Immature natural killer cell (primary cell): ENCODE measurements around the gene SH3PXD2A. TPM values are rescaled to one million over a fixed set of nuclear protein-coding genes. Genes with fewer than 3 reads are reported as not detected.

Experiments used
- DNase-seq, 3 donors: peaks; one replicate each; pipeline ENCODE4 v3.0.0; 2022; ENCODE audit warnings: mixed read lengths in 1 of 3
- H3K27ac Mint-ChIP-seq, 6 donors: one replicate each; pipeline ENCODE4 v1.8.0; 2020; ENCODE audit warnings: mixed read lengths in 6 of 6, mild to moderate bottlenecking in 5 of 6, inconsistent platforms in 4 of 6, moderate library complexity in 3 of 6
- H3K27me3 Mint-ChIP-seq, 3 donors: one replicate each; pipeline ENCODE4 v1.8.0; 2020 to 2021; ENCODE audit warnings: low read depth in 3 of 3, mild to moderate bottlenecking in 3 of 3, mixed read lengths in 3 of 3, moderate library complexity in 3 of 3, inconsistent platforms in 1 of 3
- H3K36me3 Mint-ChIP-seq, 3 donors: one replicate each; pipeline ENCODE4 v1.8.0; 2020; ENCODE audit warnings: mixed read lengths in 3 of 3, inconsistent platforms in 2 of 3, mild to moderate bottlenecking in 2 of 3
- H3K4me1 Mint-ChIP-seq, 2 donors: one replicate each; pipeline ENCODE4 v1.8.0; 2020; ENCODE audit warnings: inconsistent platforms in 2 of 2, mild to moderate bottlenecking in 2 of 2, mixed read lengths in 2 of 2, moderate library complexity in 1 of 2
- H3K4me3 Mint-ChIP-seq, 5 donors: one replicate each; pipeline ENCODE4 v1.8.0; 2020; ENCODE audit warnings: mild to moderate bottlenecking in 5 of 5, mixed read lengths in 5 of 5, inconsistent platforms in 3 of 5, moderate library complexity in 3 of 5
- H3K9me3 Mint-ChIP-seq, 6 donors: one replicate each; pipeline ENCODE4 v1.8.0; 2020; ENCODE audit warnings: mild to moderate bottlenecking in 6 of 6, mixed read lengths in 6 of 6, inconsistent platforms in 4 of 6, moderate library complexity in 3 of 6
- polyA plus RNA-seq, 3 donors: library from polyadenylated mRNA; unstranded; fragments of 300-500 nt; fragmentation: Illumina TruSeq; gene quantifications; one replicate each; pipeline ENCODE4 v1.2.3, GENCODE V29; 2021

The SH3PXD2A gene
- polyA plus RNA-seq, 3 donors from 2014 or later, result 0.07 to 0.43 TPM; not detected in 1

DNA sequence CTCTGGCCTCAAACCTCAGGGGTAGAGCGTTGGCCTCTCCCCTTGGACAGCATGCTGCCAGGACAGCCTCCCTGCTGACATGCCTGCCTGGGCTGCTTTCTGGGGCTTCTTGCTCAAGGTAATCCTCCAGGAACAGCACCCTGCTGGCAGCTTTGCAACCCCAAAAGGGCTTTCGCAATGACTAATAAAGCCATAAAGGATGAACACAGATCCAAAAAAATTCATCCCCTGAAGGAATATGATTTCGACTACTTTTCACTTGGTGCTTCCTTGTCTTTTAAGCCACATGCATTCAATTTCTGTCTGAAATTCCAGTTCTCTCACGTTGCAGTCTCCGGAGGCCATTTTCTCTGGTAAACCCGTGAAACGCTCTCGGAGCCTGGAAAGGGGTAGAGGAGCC is 15.1 kb upstream of the SH3PXD2A start:
- Mint-ChIP-seq H3K27ac (no peak overlapping the region), H3K9me3 (peaks cover 0 to 2% (median under 1%) of the 10 kb centered on the region in 6 donors), H3K4me1 (no peaks in the 10 kb centered on the region), H3K27me3 (peaks cover 0 to 2% (median 2%) of the 10 kb centered on the region in 3 donors), H3K4me3 (no peak overlapping the region), H3K36me3 (peaks cover 5 to 10% (median 10%) of the 10 kb centered on the region in 3 donors)
- DNase-seq, result no peak

DNA sequence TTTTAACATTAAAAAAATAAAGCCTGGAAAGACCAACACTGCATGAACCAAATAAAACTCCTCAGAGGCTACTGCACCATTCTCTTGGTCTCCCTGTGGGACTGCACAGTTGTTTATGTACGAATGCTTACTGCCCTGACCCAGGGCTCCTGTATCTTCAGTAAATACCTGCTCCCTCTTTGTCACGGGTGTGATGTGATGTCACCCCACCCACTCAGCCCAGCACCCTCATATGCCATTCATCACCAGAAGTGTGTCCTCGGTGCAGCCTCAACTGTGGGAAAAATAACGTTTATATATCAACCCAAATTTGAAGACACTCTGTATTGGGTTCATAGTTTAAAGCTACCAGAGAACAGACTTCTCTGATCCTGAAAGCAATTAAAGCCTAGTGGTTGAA is 14.0 kb upstream of the SH3PXD2A start:
- peaks cover 14 to 19% (median 18%) of the 10 kb centered on the region in 3 donors for H3K36me3 Mint-ChIP-seq
- no peaks in the 10 kb centered on the region for H3K4me1 Mint-ChIP-seq
- peaks cover 0 to 4% (median 2%) of the 10 kb centered on the region in 3 donors for H3K27me3 Mint-ChIP-seq
- peak overlapping the region in 2 of 6 donors; percentile 52 to 79 for H3K27ac Mint-ChIP-seq
- no peak overlapping the region for H3K4me3 Mint-ChIP-seq
- DNase-seq, result no peak
- peaks cover 0 to 10% (median 4%) of the 10 kb centered on the region in 6 donors for H3K9me3 Mint-ChIP-seq

DNA sequence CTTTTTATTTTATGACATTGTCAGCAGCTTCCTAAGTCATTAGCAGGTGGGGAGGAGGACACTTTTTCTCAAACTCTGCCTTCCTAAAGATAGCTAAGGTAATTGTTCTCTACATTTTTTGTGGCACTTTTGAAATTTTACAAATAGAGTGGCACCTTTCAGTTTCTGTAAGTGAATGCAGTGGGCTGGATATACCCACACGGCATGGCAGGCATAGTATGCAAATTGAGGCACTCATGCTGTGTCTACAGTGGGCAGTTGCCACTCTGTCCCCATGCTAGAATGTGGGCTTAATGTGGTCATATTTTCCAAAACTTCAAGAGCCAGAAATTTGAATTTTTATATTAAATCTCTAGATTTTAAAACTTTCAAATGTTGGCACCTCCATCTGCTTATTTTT is 12.8 kb upstream of the SH3PXD2A start:
- peaks cover 0 to 4% (median 2%) of the 10 kb centered on the region in 3 donors for H3K27me3 Mint-ChIP-seq
- no peaks in the 10 kb centered on the region for H3K4me1 Mint-ChIP-seq
- no peak overlapping the region for H3K27ac Mint-ChIP-seq
- peaks cover 20 to 22% (median 21%) of the 10 kb centered on the region in 3 donors for H3K36me3 Mint-ChIP-seq
- no peak for DNase-seq
- H3K4me3 Mint-ChIP-seq, result no peak overlapping the region
- H3K9me3 Mint-ChIP-seq, result peaks cover 0 to 15% (median 4%) of the 10 kb centered on the region in 6 donors

DNA sequence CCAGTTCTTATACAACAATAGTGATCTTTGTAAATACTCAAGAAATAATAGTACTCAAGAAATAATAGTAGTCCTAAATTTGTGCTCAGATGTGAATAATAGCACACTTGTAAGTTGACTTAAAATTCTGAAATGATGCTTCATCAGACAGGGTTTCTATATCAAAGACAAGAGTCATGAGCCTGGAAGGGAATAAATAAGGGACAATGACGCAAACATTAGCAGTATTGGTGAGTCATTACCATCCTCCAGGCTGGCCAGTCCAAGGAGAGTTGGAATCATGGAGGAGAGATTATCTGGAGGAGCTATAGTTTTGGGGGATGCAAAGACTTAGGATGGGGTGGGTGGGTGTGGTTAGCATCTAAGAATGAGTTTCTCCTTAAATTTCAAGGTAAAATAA is 6.1 kb upstream of the SH3PXD2A start:
- Mint-ChIP-seq H3K27ac (no peak overlapping the region), H3K4me1 (peaks cover 0 to under 1% of the 10 kb centered on the region in 2 donors), H3K4me3 (no peak overlapping the region), H3K9me3 (peaks cover 0 to 15% (median 4%) of the 10 kb centered on the region in 6 donors), H3K36me3 (peaks cover 19 to 24% (median 20%) of the 10 kb centered on the region in 3 donors), H3K27me3 (peaks cover 0 to 13% (median 8%) of the 10 kb centered on the region in 3 donors)
- no peak for DNase-seq

DNA sequence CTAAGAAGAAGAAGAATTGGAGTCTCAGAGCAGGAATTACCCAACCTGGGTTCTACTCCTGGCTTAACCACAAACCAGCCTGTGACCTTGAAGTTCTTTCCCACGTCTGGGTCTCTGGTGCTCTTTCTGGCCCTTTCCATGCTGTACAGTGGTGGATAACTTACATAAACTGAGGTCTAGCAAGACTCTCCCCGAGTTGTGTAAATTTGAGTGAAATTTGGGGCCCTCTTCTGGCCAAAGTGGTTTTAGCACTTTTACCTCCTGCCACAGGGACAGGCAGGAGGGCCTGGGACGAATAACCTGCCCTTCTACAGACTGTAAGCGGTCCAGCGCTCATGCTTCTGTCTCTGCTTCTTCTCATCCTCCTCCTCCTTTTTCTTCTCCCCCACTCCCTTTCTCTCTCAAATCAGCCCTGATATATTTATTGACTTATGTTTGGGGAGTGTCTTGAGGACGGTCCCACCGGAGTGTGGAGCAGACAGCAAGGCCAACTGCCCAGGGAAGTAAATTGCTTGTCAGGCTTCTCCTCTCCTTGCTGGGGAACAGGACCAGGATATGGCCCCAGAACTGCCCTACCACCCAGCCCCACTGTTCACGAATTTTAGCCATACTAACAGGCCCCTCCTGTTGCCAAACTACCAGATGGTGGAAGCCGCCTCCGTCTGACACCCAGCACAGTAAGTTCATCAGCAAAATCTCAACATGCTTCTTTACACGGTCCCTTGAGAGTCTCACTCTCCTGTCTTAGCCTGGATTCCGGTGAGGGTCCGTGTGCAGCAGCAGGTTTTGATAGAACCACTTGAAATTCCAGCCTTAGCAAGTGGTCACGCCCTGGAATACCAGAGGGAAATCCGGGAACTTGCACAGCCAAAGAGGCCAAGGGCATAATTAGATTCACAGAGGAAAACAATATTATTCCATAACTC is 4.0 kb upstream of the SH3PXD2A start:
- Mint-ChIP-seq H3K4me3 (no peak overlapping the region), H3K36me3 (peaks cover 10 to 13% (median 12%) of the 10 kb centered on the region in 3 donors), H3K9me3 (peaks cover 0 to 5% (median 0%) of the 10 kb centered on the region in 6 donors), H3K27me3 (peaks cover 2 to 21% (median 10%) of the 10 kb centered on the region in 3 donors), H3K4me1 (peaks cover 9 to 13% of the 10 kb centered on the region in 2 donors), H3K27ac (no peak overlapping the region)
- peak; percentile 36 to 49 (median 43) for DNase-seq

DNA sequence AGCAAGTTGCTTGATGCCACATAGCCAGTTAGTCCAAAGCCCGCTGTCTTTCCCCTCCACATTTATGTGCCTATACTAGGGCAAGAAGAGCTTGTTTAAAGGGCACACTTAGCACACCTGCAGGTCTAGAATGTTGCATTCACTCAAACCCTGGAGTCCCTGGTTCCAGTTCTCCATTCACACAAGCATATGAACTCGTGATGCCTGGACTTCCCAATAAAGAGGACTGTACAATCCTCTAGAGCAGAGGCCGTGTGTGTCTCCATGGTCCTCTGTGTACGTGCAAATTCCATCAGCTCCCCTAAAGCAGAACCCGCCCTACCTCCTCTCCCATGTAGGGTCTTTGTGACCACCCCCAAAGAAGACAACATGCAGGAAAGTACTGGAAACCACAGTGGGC is 3.0 kb upstream of the SH3PXD2A start:
- Mint-ChIP-seq H3K4me3 (no peak overlapping the region), H3K9me3 (peaks cover 0 to 2% (median 0%) of the 10 kb centered on the region in 6 donors), H3K4me1 (peaks cover 13 to 18% of the 10 kb centered on the region in 2 donors), H3K27me3 (peaks cover 5 to 25% (median 15%) of the 10 kb centered on the region in 3 donors), H3K27ac (no peak overlapping the region), H3K36me3 (peaks cover 3 to 9% (median 7%) of the 10 kb centered on the region in 3 donors)
- DNase-seq, result no peak

DNA sequence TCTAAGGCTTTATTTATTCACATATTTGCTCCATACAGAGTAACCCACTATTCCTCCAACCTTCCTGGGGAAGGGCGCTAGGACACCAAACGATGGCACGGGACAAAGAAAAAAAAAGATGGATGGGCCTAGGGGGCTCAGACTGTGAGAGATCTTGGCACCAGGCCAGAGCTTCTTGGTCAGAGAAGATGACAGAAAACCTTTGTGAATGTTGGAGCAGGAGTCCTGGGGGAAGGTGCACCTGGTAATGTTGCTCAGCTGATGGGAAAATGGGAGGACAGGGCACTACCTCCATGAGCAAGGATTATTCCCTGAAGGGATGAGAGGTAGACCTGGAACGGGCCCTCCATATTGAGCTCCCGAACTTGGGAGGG is 1.4 kb upstream of the SH3PXD2A start:
- Mint-ChIP-seq H3K9me3 (peaks cover 0 to 2% (median 0%) of the 10 kb centered on the region in 6 donors), H3K4me3 (peak overlapping the region in 1 of 5 donors; percentile 62), H3K27me3 (peaks cover 5 to 31% (median 18%) of the 10 kb centered on the region in 3 donors), H3K36me3 (peaks cover 3 to 11% (median 9%) of the 10 kb centered on the region in 3 donors), H3K4me1 (peaks cover 13 to 18% of the 10 kb centered on the region in 2 donors), H3K27ac (no peak overlapping the region)
- no peak for DNase-seq

DNA sequence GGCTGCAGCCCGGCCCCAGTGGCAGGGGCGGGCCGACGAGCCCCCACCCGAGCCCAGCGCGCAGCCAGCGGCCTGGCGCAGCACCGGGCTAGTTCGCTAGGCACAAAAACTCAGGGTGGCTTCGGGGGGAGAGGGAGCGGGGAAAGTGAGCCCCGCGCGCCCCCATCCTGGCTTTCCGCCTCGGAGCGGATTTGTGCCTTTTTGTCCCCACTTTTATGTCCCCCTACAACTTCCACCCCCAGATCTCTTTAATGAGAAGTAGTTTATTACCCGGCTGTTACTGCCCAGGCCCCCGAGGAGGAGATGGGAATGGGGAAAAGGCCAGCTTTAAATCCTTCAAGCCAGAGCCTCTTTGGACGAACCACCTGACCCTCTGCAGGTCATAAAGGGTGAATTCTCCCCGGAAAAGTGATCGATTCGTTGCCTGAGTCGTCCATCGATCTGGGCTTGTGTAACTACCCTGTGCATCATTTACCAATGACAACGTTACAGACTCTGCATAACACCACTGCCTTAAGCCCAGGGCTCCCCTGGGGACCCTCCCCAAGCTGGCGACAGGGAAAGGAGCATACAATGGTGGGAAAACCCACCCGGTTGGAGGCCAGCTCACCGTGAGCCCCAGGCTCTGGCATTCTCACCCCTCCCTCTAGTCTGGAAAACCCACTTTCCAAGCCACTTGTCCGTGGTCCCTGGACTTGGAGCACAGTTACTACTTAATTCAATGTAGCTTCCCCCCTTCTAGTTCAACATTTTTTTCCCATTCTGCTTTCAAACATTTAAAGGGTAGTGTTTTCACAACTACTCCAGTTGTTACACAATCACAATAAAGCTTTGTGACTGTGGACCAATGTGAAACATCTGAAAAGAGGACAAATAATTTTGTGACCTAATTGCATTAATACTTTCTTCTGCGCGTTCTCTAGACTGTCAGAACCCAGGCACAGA is 748 bp upstream of the SH3PXD2A start:
- peaks cover 5 to 31% (median 18%) of the 10 kb centered on the region in 3 donors for H3K27me3 Mint-ChIP-seq
- DNase-seq, result no peak
- H3K9me3 Mint-ChIP-seq, result peaks cover 0 to 2% (median 0%) of the 10 kb centered on the region in 6 donors
- H3K36me3 Mint-ChIP-seq, result peaks cover 3 to 11% (median 9%) of the 10 kb centered on the region in 3 donors
- no peak overlapping the region for H3K27ac Mint-ChIP-seq
- H3K4me1 Mint-ChIP-seq, result peaks cover 13 to 18% of the 10 kb centered on the region in 2 donors
- H3K4me3 Mint-ChIP-seq, result peak overlapping the region; percentile 22 to 62 (median 51)

DNA sequence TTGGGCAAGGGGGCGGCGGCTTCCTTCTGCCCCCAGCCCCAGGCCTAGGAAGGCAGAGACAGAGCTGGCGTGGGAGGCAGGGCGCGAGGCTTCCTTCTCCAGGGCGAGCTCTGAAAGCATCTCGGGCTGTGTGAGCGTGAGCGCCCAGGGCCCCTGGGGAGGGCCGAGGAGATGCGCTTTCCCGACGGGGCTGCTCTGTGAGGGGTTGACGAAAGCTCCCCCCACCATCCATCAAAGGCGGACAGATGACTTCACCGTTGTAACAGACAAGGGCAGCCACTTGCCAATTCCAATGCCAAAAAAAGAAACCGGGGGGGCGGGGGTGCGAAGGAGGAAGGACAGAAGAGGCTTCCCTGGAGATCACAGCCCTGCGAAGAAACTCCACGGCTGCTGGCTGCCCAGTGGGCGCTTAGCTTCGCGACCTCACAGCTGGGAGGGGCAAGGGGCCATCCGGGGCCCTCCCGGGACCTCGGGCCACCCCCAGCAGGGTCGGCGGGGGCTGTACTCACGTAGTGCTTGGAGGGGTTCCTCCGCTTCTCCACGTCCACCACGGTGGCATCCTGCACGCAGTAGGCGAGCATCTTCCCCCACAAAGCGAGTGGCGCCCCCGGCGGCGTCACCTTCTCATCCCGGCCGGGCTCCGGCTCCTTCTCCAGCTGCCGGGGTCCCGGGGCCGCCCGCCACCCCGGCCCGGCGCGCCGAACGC is 537 bp downstream of the SH3PXD2A start:
- Mint-ChIP-seq H3K36me3 (peaks cover 3 to 11% (median 9%) of the 10 kb centered on the region in 3 donors), H3K9me3 (peaks cover 0 to 2% (median 0%) of the 10 kb centered on the region in 6 donors), H3K27me3 (peaks cover 5 to 32% (median 18%) of the 10 kb centered on the region in 3 donors), H3K27ac (no peak overlapping the region), H3K4me1 (peaks cover 13 to 18% of the 10 kb centered on the region in 2 donors), H3K4me3 (peak overlapping the region; percentile 68 to 83 (median 80))
- DNase-seq, result peak in 1 of 3 donors; percentile 7

DNA sequence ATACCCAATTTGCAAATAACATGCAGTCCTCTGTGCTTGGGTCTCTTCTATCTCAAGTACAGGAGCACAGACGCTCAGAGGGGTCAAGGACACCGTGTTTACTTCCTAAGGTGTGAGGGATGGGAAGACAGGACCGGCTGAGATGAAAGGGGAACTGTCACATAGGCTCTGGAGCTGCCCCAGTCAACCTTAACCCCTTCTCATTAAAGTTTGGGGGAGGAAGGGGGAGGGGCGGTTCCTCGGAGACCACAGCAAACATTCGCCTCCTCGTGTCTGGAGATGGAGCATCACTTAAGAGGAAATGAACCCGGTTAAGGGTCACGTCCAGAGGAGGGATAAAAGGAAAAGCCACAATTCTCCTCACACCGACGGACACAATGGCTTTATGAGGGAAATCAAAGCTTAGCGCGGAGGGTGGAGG is 1.1 kb downstream of the SH3PXD2A start:
- H3K27ac Mint-ChIP-seq, result peak overlapping the region in 1 of 6 donors; percentile 49
- H3K36me3 Mint-ChIP-seq, result peaks cover 3 to 11% (median 9%) of the 10 kb centered on the region in 3 donors
- peak overlapping the region; percentile 68 to 83 (median 80) for H3K4me3 Mint-ChIP-seq
- peaks cover 5 to 30% (median 18%) of the 10 kb centered on the region in 3 donors for H3K27me3 Mint-ChIP-seq
- no peak for DNase-seq
- H3K9me3 Mint-ChIP-seq, result peaks cover 0 to 2% (median 0%) of the 10 kb centered on the region in 6 donors
- peaks cover 13 to 18% of the 10 kb centered on the region in 2 donors for H3K4me1 Mint-ChIP-seq

DNA sequence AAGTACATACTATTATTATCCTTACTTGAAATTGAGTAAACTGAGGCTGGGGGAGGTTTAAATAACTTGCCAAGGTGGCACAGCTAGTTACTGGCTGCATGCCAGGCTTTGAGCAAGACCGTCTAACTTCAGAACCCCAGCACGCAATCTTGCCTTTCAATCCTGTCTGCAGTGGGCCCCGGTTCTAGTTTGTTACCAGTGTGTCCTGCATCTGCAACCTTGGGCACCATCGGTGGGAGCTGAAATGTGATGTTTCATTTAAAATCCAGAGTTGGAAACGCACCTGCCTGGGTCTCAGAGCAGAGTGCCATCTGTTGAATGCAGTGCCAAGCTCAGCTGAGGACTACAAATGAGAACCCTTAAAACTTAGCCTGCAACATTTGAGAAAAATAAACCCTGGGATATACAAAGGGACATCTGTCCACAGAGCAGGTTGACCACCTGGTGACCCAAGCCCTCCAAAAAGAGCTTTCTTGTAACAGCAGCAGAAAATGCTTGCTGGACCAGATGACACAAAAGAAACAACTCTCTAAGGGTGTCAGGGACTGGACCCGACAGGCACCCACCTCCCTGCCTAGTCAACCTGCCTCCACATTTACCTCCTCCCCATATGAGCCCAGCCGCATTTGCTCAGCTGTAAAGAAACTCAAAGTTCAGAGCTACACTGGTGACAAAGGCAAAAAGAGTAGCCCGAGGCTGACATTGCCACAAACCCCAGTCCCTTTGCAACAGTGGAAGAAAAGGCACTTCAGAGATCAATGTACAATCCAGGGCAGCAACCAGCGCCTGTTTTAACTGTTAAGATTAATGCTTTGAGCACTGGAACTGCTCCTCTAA is 1.7 kb downstream of the SH3PXD2A start:
- peak overlapping the region in 4 of 5 donors; percentile 68 to 83 (median 74) for H3K4me3 Mint-ChIP-seq
- peaks cover 13 to 18% of the 10 kb centered on the region in 2 donors for H3K4me1 Mint-ChIP-seq
- H3K36me3 Mint-ChIP-seq, result peaks cover 3 to 11% (median 9%) of the 10 kb centered on the region in 3 donors
- H3K27ac Mint-ChIP-seq, result peak overlapping the region in 1 of 6 donors; percentile 49
- H3K27me3 Mint-ChIP-seq, result peaks cover 5 to 27% (median 18%) of the 10 kb centered on the region in 3 donors
- DNase-seq, result no peak
- peaks cover 0 to 2% (median 0%) of the 10 kb centered on the region in 6 donors for H3K9me3 Mint-ChIP-seq

DNA sequence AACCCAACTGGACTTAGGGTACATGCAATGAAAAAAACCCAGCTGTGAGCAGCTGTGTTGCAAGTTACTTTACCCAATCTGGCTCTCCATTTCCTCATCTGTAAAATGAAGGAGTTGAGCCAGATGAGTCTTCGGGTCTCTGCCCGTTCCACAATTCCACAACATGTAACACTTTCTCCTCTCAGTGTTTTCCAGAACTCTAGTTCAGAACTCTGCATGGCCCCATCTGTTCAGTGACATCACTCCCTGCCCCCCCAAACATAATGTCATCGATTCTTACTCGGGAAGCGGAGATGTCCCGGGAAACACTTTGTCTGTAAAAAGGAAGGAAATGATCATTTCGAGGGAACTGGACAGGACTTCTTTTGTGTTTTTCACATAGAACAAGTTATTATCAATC is 2.5 kb downstream of the SH3PXD2A start:
- Mint-ChIP-seq H3K4me3 (no peak overlapping the region), H3K27ac (no peak overlapping the region), H3K4me1 (peaks cover 13 to 18% of the 10 kb centered on the region in 2 donors), H3K36me3 (peaks cover 3 to 11% (median 9%) of the 10 kb centered on the region in 3 donors), H3K9me3 (peaks cover 0 to 2% (median 0%) of the 10 kb centered on the region in 6 donors), H3K27me3 (peaks cover 6 to 27% (median 18%) of the 10 kb centered on the region in 3 donors)
- DNase-seq, result no peak
